Aorta (tissue), 5 donors: ENCODE data around the gene FOXE3. TPM values are rescaled to one million over a fixed set of nuclear protein-coding genes. Genes with fewer than 3 reads are reported as not detected.

Source experiments
- ATAC-seq: fragments of 200-7000 bp; cut with Tn5 transposase; one replicate; pipeline ENCODE4 v1.9.1; 2022; ENCODE audit warnings: moderate library complexity; ENCODE audit not compliant: low FRiP score
- DNase-seq, 2 donors: peaks; one replicate each; pipeline ENCODE4 v3.0.0-alpha.2; 2020
- H3K27ac ChIP-seq, 2 donors: one replicate each; pipeline ENCODE4 v1.5.1; 2013; ENCODE audit warnings: low read length in 2 of 2, mild to moderate bottlenecking in 2 of 2, moderate library complexity in 2 of 2, control low read depth in 1 of 2, inconsistent platforms in 1 of 2, low read depth in 1 of 2
- H3K27me3 ChIP-seq, 2 donors: one replicate each; pipeline ENCODE4 v1.6.1; 2013; ENCODE audit warnings: control low read depth in 1 of 2, low read length in 1 of 2, mild to moderate bottlenecking in 1 of 2, moderate library complexity in 1 of 2; ENCODE audit not compliant: insufficient read depth in 2 of 2, control insufficient read depth in 1 of 2
- H3K36me3 ChIP-seq, 2 donors: one replicate each; pipeline ENCODE4 v1.6.1; 2013; ENCODE audit warnings: control low read depth in 1 of 2, low read length in 1 of 2, mild to moderate bottlenecking in 1 of 2; ENCODE audit not compliant: insufficient read depth in 2 of 2, control insufficient read depth in 1 of 2
- H3K4me1 ChIP-seq, 2 donors: one replicate each; pipeline ENCODE4 v1.6.1; 2013; ENCODE audit warnings: low read length in 2 of 2, control low read depth in 1 of 2, mild to moderate bottlenecking in 1 of 2, moderate library complexity in 1 of 2; ENCODE audit not compliant: insufficient read depth in 2 of 2, control insufficient read depth in 1 of 2
- H3K4me3 ChIP-seq, 2 donors: one replicate each; pipeline ENCODE4 v1.5.1; 2013; ENCODE audit warnings: low read length in 2 of 2, control low read depth in 1 of 2, mild to moderate bottlenecking in 1 of 2
- H3K9me3 ChIP-seq: one replicate; pipeline ENCODE4 v1.6.1; 2013; ENCODE audit warnings: mild to moderate bottlenecking, low read length; ENCODE audit not compliant: control insufficient read depth
- WGBS, 2 donors: extraction: QIAGEN DNeasy Blood & Tissue Kit; methylation state at CpG; one replicate each; pipeline ENCODE4 v1.1.7; 2013; 5-methylcytosine and 5-hydroxymethylcytosine counted together
- intact Hi-C, 2 donors: fragments of 100-400 bp; cut with DNase I; formaldehyde crosslinking; loops; one replicate each; pipeline versions ENCODE4 v1.14.2 to v1.15.0; 2022
- polyA plus RNA-seq, 2 donors: library from polyadenylated mRNA; stranded (reverse); fragments of 200-250 nt; gene quantifications; one replicate each; pipeline ENCODE4 v1.2.3, GENCODE V29; 2013
- total RNA-seq, 2 donors: library from RNA; stranded (reverse); fragmentation: NEBNext Ultra II Directional; extraction: Animal tissue kit (Norgen Biotek cat#: 25700); gene quantifications; one replicate each; pipeline ENCODE4 v1.2.1, GENCODE V29; 2021
- donor health status: healthy with polysubstance abuse.
- donor health status: Bipolar disorder and iron deficiency.
- donor health status: DM: no; HTN: no; CAD: no.
- donor health status: DM: no; HTN: no; CAD: no.
- donor health status: DM: yes; HTN: yes; CAD: no.

Gene FOXE3
- total and polyA plus RNA-seq, 4 donors: not detected

- intact Hi-C loops: no loop called here
- Histone ChIP-seq H3K9me3 (no peaks in the 10 kb centered on the region), H3K4me3 (no peak overlapping the region), H3K27ac (no peak overlapping the region), H3K27me3 (no peaks in the 10 kb centered on the region), H3K36me3 (no peaks in the 10 kb centered on the region), H3K4me1 (no peaks in the 10 kb centered on the region)
- ATAC-seq: no peak
- no peak for DNase-seq
- 51 to 54% methylated on average over 5 of the region's 5 CpGs for WGBS, 2 donors
Observed at GRCh38 chr1:47440599-47441081, 24.6 kb downstream of the FOXE3 start.

- intact Hi-C loops: no loop called here
- H3K4me1 ChIP-seq: no peaks in the 10 kb centered on the region
- H3K4me3 ChIP-seq: no peak overlapping the region
- no peaks in the 10 kb centered on the region for H3K27me3 ChIP-seq
- ATAC-seq (no peak), DNase-seq (no peak)
- no peaks in the 10 kb centered on the region for H3K36me3 ChIP-seq
- no peak overlapping the region for H3K27ac ChIP-seq
- WGBS, 2 donors: 94 to 100% methylated on average over 3 of the region's 3 CpGs
- no peaks in the 10 kb centered on the region for H3K9me3 ChIP-seq
Observed at GRCh38 chr1:47441450-47442106, 25.5 kb downstream of the FOXE3 start.

- no peaks in the 10 kb centered on the region for H3K4me1 ChIP-seq
- WGBS, 2 donors: 96% methylated on average over 4 of the region's 4 CpGs
- ATAC-seq (no peak), DNase-seq (no peak)
- no peaks in the 10 kb centered on the region for H3K9me3 ChIP-seq
- intact Hi-C loops: no loop called here
- H3K4me3 ChIP-seq: no peak overlapping the region
- no peak overlapping the region for H3K27ac ChIP-seq
- no peaks in the 10 kb centered on the region for H3K27me3 ChIP-seq
- no peaks in the 10 kb centered on the region for H3K36me3 ChIP-seq
Observed at GRCh38 chr1:47442202-47442601, 26.1 kb downstream of the FOXE3 start.

- H3K27me3 ChIP-seq: no peaks in the 10 kb centered on the region
- 91 to 93% methylated on average over 9 of the region's 9 CpGs for WGBS, 2 donors
- H3K36me3 ChIP-seq: no peaks in the 10 kb centered on the region
- no peak for ATAC-seq
- DNase-seq: no peak
- no peaks in the 10 kb centered on the region for H3K4me1 ChIP-seq
- no peak overlapping the region for H3K4me3 ChIP-seq
- no peaks in the 10 kb centered on the region for H3K9me3 ChIP-seq
- H3K27ac ChIP-seq: no peak overlapping the region
- intact Hi-C loops: no loop called here
Observed at GRCh38 chr1:47442842-47443529, 26.9 kb downstream of the FOXE3 start.

GRCh38 chr1:47443530-47444296 is 27.6 kb downstream of the FOXE3 start:
- Histone ChIP-seq H3K27ac (no peak overlapping the region), H3K4me1 (no peaks in the 10 kb centered on the region), H3K4me3 (no peak overlapping the region), H3K36me3 (no peaks in the 10 kb centered on the region), H3K27me3 (no peaks in the 10 kb centered on the region), H3K9me3 (no peaks in the 10 kb centered on the region)
- intact Hi-C loops: no loop called here
- 75 to 77% methylated on average over 45 of the region's 45 CpGs for WGBS, 2 donors
- no peak for DNase-seq
- ATAC-seq: no peak

GRCh38 chr1:47444297-47444561 is 28.1 kb downstream of the FOXE3 start:
- Histone ChIP-seq H3K4me1 (no peaks in the 10 kb centered on the region), H3K36me3 (no peaks in the 10 kb centered on the region), H3K27ac (no peak overlapping the region), H3K4me3 (no peak overlapping the region), H3K27me3 (no peaks in the 10 kb centered on the region), H3K9me3 (no peaks in the 10 kb centered on the region)
- DNase-seq (no peak), ATAC-seq (no peak)
- WGBS, 2 donors: 41 to 47% methylated on average over 15 of the region's 15 CpGs
- intact Hi-C loops: no loop called here

- H3K4me1 ChIP-seq: no peaks in the 10 kb centered on the region
- intact Hi-C loops: no loop called here
- H3K36me3 ChIP-seq: no peaks in the 10 kb centered on the region
- H3K9me3 ChIP-seq: no peaks in the 10 kb centered on the region
- WGBS, 2 donors: 46 to 50% methylated on average over 71 to 73 of the region's 73 CpGs
- H3K27me3 ChIP-seq: no peaks in the 10 kb centered on the region
- no peak overlapping the region for H3K27ac ChIP-seq
- ATAC-seq: no peak
- DNase-seq: peak in 1 of 2 donors; percentile 82
- H3K4me3 ChIP-seq: no peak overlapping the region
Observed at GRCh38 chr1:47444562-47445465, 28.7 kb downstream of the FOXE3 start.

- DNase-seq (no peak), ATAC-seq (no peak)
- Histone ChIP-seq H3K27me3 (no peaks in the 10 kb centered on the region), H3K27ac (no peak overlapping the region), H3K36me3 (no peaks in the 10 kb centered on the region), H3K4me1 (no peaks in the 10 kb centered on the region), H3K9me3 (no peaks in the 10 kb centered on the region), H3K4me3 (no peak overlapping the region)
- 92 to 94% methylated on average over 25 of the region's 25 CpGs for WGBS, 2 donors
- intact Hi-C loops: no loop called here
Observed at GRCh38 chr1:47445823-47446550, 29.9 kb downstream of the FOXE3 start.
